Progenitor cell of endocrine pancreas (in vitro differentiated cells): Measurements from ENCODE around the gene ERC1. TPM values are rescaled to one million over a fixed set of nuclear protein-coding genes. Genes with fewer than 3 reads are reported as not detected.

Experiments
- DNase-seq: peaks from one replicate; pipeline ENCODE4 v3.0.0; 2021; ENCODE audit warnings: low spot score; ENCODE audit not compliant: unreplicated experiment
- H3K27ac Mint-ChIP-seq: 2 replicates; pipeline ENCODE4 v1.8.0; 2021; ENCODE audit warnings: mild to moderate bottlenecking, moderate library complexity, mixed read lengths
- H3K27me3 Mint-ChIP-seq: 2 replicates; pipeline ENCODE4 v1.8.0; 2021; ENCODE audit warnings: mixed read lengths
- H3K36me3 Mint-ChIP-seq: 2 replicates; pipeline ENCODE4 v1.8.0; 2022; ENCODE audit warnings: mixed read lengths; ENCODE audit not compliant: insufficient read depth
- H3K4me1 Mint-ChIP-seq: 2 replicates; pipeline ENCODE4 v1.8.0; 2021; ENCODE audit warnings: low read depth, mixed read lengths
- H3K4me3 Mint-ChIP-seq: 2 replicates; pipeline ENCODE4 v1.8.0; 2021; ENCODE audit warnings: low read depth, mild to moderate bottlenecking, moderate library complexity, mixed read lengths
- H3K9me3 Mint-ChIP-seq: 2 replicates; pipeline ENCODE4 v1.8.0; 2021; ENCODE audit warnings: low read depth, mixed read lengths
- total RNA-seq: library from RNA; stranded (reverse); gene quantifications from 2 replicates; pipeline ENCODE4 v1.2.1, GENCODE V29; 2021
- TF ChIP-seq, protein P1 (sequence below): fragments of 200-600 bp; sonication (generic); IDR thresholded peaks from one replicate; pipeline ENCODE4 v1.5.0; 2021; ENCODE audit warnings: antibody characterized with exemption, mild to moderate bottlenecking; ENCODE audit not compliant: unreplicated experiment

Gene ERC1
- total RNA-seq, 1 donor from 2014 or later: 146 TPM

DNA sequence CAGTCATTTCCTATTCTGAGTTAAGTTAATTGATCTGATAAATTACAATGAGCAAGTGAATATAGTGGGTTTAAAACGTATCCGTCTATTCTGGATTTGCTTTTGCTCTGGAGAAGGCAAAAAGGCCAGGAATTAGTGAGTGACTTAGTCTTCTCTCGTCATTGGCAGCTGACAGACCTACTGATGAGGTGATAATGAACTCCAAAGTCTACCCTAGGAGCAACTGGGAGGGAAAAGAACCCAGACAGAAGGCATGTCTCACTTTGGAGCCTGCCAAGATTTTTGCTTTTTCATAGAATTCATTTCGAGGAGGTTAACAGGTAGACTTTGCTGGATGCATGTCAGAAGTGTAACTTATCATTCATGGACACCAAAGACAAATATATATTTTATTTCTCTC lies 333.1 kb downstream of the ERC1 start:
- no peak for DNase-seq
- Mint-ChIP-seq H3K27me3 (no peaks in the 10 kb centered on the region), H3K4me1 (peaks cover 14% of the 10 kb centered on the region), H3K36me3 (peaks cover 8% of the 10 kb centered on the region), H3K9me3 (no peaks in the 10 kb centered on the region), H3K27ac (no peak overlapping the region), H3K4me3 (no peak overlapping the region)
- TF ChIP-seq, protein P1, sequence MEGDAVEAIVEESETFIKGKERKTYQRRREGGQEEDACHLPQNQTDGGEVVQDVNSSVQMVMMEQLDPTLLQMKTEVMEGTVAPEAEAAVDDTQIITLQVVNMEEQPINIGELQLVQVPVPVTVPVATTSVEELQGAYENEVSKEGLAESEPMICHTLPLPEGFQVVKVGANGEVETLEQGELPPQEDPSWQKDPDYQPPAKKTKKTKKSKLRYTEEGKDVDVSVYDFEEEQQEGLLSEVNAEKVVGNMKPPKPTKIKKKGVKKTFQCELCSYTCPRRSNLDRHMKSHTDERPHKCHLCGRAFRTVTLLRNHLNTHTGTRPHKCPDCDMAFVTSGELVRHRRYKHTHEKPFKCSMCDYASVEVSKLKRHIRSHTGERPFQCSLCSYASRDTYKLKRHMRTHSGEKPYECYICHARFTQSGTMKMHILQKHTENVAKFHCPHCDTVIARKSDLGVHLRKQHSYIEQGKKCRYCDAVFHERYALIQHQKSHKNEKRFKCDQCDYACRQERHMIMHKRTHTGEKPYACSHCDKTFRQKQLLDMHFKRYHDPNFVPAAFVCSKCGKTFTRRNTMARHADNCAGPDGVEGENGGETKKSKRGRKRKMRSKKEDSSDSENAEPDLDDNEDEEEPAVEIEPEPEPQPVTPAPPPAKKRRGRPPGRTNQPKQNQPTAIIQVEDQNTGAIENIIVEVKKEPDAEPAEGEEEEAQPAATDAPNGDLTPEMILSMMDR: no peak

DNA sequence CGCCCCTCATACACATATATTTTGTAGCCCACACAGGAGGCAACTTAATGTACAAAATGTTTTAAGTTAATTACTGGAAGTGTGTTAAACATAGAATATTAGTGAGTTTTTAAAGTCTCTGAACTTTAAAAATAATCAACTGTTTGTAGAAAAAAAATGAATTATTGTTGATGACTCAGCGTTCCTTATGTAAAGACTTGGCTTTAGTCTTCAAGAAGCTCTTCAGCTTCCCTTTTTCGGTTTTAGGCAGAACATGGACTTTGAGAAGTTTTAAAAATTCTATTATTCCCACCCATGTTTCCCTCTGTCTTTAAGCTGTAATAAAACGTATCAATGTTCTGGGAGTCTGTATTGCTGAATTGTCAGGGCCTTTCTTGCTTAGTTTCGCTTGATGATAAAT lies 333.9 kb downstream of the ERC1 start:
- Mint-ChIP-seq H3K27me3 (no peaks in the 10 kb centered on the region), H3K27ac (peak overlapping the region; percentile 23), H3K36me3 (peaks cover 9% of the 10 kb centered on the region), H3K4me1 (peaks cover 12% of the 10 kb centered on the region), H3K4me3 (no peak overlapping the region), H3K9me3 (no peaks in the 10 kb centered on the region)
- TF ChIP-seq, protein P1: no peak
- DNase-seq: no peak

DNA sequence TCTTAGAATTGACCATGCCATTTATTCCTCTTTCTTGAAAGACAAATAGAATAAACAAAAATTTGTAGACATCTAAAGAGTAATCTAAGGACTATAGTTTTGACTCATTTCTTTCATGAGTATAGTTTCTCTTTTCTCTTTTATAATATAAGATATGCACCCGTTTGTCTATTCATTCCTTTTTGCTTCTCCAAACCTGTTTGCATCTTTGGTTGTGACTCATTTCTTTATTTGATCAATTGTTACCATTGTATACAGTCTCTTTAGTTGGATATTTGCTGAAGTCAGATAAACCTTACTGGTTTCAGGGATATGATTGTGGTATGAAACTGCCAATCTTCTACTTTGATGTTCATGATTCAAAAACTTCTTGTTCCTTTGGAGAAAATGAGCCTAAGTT lies 334.6 kb downstream of the ERC1 start:
- Mint-ChIP-seq H3K4me1 (peaks cover 12% of the 10 kb centered on the region), H3K9me3 (peaks cover under 1% of the 10 kb centered on the region), H3K36me3 (peaks cover 10% of the 10 kb centered on the region), H3K27ac (no peak overlapping the region), H3K27me3 (no peaks in the 10 kb centered on the region), H3K4me3 (no peak overlapping the region)
- no peak for DNase-seq
- TF ChIP-seq, protein P1: no peak

DNA sequence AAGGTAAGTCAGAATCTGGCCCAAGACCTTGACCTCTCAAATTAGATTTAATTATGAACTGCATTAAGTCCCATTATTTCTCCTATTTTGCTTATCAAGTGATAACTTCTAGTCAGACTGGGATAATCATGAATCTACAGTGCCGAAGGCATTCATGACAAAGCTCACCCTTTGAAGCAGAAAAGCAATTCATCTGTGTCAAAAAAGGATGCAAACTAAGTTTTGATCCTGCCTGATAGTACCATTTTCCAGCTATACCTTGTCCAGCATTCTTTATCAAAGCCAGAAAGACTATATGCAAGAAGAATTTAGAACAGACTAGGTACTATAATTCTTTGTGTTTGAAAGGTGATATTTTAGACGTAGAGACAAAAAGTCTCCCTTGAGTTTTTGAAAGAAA lies 335.2 kb downstream of the ERC1 start:
- peaks cover 3% of the 10 kb centered on the region for H3K9me3 Mint-ChIP-seq
- H3K4me3 Mint-ChIP-seq: no peak overlapping the region
- no peak for DNase-seq
- TF ChIP-seq, protein P1: no peak
- H3K27me3 Mint-ChIP-seq: no peaks in the 10 kb centered on the region
- peaks cover 12% of the 10 kb centered on the region for H3K4me1 Mint-ChIP-seq
- peaks cover 13% of the 10 kb centered on the region for H3K36me3 Mint-ChIP-seq
- H3K27ac Mint-ChIP-seq: no peak overlapping the region

DNA sequence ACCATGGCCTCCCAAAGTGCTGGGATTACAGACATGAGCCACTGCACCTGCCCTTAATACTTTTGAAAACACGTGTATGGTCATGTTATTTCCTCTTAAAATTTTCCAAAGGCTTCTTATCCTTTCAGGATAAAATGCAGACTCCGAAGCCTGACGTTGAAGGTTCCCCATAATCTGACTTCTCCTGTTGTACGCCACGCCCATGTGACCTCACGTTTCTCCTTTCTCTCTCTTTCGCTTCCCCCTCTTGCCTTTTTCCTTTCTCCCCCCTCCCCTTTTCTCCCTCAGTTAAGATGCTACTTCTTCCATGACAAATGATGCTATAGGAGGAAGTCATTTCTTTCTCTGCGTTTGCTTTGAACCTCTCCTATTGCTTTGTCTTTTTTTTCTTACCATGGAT lies 337.4 kb downstream of the ERC1 start:
- H3K27ac Mint-ChIP-seq: no peak overlapping the region
- DNase-seq: no peak
- H3K4me1 Mint-ChIP-seq: peaks cover 23% of the 10 kb centered on the region
- no peaks in the 10 kb centered on the region for H3K27me3 Mint-ChIP-seq
- H3K4me3 Mint-ChIP-seq: no peak overlapping the region
- peaks cover 25% of the 10 kb centered on the region for H3K36me3 Mint-ChIP-seq
- peaks cover 12% of the 10 kb centered on the region for H3K9me3 Mint-ChIP-seq
- TF ChIP-seq, protein P1: no peak
